HG03060 (cell line): ENCODE measurements around the gene KCNMA1.

ENCODE experiments used
- ATAC-seq: cut with Tn5 transposase; IDR thresholded peaks from one replicate; pipeline ENCODE4 v1.9.1; 2021; ENCODE audit warnings: low read depth, moderate number of reproducible peaks; ENCODE audit not compliant: unreplicated experiment

KCNMA1 gene

DNA sequence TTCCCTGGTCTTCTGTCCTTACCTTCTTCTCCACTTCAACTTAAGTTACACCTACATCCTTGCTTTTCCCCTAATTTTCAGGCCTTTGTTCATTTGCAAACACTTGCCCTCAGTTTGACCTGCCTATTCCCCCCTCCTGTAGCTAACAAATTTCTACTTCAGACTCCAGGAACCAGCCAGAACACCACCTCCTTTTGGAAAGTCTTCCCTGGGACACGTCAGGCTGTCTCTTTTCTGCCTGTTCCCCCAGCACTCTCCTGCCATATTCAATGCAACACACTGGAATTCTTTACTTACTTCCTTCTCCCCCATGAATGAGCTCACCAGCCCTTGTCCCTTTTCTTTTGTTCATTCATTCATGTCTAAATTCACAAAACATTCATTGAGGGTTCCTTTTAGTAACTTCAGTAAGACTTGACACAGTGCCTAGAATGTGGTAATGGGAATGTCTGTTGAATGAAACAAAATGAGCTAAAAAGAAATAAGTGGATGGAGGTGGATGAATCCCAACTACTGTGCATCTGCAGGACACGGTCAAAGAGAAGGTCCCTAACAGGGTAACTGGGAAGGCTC, 478.0 kb downstream of the KCNMA1 start:
- ATAC-seq, result no peak

DNA sequence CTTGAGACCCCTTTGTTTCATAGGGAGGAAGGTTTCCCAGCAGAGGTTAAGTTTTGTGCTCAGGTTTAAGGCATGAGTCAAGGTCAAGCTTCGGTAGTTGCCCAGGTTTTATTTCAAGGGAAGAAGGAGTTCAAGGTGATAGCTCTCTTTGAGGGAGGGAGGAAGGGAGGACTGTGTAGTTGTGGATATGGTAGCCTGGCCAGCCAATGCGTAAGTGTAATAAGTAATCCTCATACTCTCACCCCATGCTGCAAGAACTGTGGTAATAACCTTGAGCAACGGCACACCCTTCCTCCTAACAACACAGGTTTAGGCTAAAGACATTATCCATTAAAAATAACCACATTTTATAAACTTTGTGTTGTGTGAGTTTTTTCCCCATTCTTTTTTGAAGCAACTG, 478.9 kb downstream of the KCNMA1 start:
- ATAC-seq, result no peak

DNA sequence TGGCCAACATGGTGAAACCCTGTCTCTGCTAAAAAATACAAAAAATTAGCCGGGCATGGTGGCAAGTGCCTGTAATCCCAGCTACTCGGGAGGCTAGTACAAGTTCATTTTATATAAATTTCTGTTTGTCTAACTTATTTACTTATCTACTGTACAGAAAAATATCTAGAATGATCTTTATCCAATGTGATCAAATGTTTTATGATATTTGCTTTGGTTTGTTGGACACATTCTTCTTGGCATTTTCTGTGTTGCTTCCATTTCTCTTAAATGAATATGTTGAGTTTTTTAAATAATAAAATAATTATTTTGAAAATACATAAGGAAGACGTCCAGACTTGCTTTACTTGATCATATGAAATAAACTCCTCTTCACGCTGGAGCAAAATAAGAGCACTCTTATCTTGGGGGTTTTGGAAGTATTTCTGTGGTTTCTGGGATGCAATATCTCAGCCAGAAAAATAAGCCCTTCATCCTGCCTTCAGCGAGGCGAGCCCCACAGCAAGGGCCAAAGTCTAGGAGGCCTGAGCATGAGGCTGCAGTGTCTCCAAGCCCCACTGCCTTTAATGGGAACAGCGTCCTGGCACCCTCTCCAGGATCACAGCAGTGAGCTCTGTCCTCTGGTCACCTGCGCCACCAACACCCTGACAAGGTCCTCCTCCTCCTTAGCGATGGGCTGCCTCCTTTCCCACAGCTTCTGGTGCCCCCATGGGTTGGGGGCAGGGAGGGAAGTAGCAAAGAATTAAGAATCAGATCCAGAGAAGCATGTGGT, 480.2 kb downstream of the KCNMA1 start:
- ATAC-seq, result no peak

DNA sequence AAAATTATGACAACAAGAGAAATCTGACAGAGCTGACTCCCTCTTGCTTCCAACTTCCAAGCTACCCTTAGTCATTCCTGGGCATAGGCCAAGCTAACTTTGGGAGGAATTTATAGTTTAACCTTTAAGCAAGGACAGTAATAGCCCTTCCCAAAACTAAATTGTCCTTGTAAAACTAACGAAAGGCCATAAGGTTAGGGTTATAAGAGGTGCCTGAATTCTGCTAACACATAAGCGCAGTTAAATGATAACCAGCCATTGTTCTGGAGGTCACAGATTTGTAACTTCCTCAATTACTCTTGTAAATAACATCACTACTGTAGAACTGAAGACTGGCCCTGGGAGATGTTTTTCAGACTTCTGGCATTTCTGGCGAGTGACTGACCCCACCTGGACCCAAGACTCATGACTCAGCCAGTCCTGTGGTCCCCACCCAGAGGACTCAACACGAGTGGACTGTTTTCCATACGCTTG, 481.2 kb downstream of the KCNMA1 start:
- ATAC-seq, result no peak

DNA sequence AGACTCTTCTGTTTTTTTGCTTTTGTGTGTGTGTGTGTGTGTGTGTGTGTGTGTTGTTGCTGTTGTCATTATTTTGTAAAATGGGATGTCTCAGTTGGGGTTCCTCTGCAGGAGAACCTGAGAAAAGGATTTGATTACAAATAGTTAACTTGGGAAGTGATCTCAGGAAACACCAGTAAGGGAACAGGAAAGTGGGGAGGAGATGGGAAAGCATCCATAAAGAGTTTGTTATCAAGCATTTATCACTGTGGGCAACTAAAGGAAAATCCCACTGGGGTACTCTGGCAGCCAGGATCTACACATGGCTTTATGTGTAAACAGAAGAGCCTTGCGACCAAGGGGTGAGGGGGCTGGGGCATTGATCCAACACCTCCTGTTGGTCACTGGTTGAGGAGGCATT, 485.4 kb downstream of the KCNMA1 start:
- no peak for ATAC-seq

DNA sequence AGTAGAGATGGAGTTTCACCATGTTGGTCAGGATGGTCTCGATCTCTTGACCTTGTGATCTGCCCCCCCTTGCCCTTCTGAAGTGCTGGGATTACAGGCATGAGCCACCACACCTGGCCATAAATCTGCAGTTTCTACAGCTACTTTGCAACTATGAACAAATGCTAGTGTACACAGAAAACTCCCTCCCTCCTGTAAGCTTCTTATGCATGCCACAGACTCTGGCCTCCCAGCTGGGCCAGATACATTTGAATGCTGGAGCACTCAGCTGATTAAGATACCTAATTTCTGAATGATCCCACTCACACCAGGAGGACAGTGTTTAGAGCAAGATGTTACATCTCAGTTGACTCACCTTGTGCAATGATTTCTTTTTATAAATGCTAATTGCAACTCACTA, 486.2 kb downstream of the KCNMA1 start:
- no peak for ATAC-seq

DNA sequence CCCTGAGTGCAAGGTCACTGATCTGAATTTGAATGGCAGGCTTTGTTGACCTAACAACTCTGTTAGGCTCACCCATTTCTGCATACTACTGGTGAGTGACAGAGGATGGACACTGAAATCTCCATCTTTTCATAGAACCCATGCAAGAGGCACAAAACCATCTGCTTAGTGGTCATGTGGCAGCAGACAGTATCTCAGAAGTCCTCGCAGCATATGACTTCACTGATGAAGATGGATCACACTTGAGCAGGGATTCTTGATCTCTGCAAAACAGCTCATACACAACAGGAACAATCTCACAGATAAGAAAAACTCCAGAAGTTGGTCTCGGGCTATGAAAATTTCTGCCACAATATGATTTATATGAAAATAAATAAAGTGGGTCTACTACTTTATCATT, 487.9 kb downstream of the KCNMA1 start:
- ATAC-seq, result no peak

DNA sequence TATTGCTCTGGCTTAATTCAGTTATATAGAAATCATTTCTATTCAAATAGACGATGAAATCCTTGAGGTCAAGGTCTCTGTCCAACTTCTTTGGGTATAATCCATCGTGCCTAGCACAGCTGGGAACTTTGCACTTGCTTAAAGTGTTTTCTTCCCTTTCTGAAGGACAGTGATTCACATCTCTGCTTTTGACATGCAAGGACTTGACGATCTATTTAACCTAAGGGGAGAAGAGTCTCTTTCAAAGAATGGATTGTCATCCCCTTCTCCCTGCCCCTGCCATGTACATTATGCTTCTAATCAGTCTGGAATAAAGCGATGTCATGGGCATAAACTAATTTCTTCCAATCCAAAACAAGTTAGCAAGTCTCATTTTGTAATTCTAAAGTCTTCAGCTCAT, 488.6 kb downstream of the KCNMA1 start:
- ATAC-seq, result no peak

DNA sequence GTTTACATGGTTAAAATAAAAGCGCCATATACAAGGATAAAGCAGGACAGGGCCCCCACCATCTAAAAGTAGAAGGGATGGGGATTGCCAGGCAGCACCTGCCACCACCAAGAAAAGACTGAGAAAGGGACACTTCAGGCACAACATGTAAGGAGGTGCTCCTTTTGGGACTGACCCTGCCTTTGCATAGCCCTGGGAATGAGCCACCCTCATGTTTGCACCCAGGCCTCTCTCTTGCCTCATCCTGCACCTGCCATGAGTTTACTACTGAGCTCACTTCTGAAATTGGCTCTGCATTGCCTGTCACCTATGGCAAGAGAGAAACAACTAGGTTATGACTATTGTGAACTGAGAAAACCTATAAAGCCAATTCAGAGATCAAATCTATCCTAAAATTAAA, 489.7 kb downstream of the KCNMA1 start:
- ATAC-seq, result no peak

DNA sequence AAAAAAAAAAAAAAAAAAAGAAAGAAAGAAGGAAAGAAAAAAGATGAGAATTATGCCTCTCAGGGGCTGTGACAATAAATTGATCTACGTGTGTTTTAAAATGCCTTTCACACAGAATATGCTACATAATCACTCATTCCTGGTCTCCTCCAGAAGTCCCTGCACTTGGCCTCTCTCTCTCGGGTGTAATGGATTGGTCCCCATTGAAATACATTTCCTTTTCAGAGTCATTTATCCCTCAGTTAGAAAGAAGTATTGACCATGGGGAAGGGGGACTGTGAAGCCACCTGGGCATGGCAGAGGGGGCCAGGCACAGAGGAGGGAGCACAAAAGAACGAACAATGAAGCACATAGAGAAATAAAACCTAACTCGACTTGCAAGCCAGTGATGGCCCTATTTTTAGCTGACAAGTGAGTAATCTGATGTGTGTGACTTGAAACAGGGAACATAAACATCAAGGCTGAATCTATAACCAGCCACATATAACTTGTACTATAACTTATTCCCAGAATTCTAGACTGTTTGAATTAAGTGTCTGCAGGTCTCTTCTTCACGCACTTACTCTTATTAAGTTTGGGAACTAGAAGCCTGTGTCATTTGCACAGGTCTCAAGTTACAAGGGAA, 490.8 kb downstream of the KCNMA1 start:
- no peak for ATAC-seq

DNA sequence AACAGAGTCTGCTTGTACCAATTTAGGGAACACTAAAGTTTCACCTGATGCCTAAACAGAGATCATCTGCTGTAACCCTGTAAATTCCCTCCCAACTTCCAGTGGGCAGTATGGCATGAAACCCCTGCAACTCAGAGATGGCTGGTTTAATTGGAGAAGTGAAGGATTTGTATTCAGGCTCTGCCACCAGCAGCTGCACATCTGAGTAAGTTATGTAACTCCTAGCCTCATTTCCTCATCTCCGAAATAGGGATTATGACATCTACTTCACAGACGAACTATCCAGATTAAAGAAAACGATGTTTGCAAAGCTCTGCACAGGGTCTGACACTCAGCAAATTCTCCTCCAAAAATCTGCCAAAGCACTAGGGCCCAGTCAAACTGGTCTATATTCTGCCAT, 493.0 kb downstream of the KCNMA1 start:
- no peak for ATAC-seq

DNA sequence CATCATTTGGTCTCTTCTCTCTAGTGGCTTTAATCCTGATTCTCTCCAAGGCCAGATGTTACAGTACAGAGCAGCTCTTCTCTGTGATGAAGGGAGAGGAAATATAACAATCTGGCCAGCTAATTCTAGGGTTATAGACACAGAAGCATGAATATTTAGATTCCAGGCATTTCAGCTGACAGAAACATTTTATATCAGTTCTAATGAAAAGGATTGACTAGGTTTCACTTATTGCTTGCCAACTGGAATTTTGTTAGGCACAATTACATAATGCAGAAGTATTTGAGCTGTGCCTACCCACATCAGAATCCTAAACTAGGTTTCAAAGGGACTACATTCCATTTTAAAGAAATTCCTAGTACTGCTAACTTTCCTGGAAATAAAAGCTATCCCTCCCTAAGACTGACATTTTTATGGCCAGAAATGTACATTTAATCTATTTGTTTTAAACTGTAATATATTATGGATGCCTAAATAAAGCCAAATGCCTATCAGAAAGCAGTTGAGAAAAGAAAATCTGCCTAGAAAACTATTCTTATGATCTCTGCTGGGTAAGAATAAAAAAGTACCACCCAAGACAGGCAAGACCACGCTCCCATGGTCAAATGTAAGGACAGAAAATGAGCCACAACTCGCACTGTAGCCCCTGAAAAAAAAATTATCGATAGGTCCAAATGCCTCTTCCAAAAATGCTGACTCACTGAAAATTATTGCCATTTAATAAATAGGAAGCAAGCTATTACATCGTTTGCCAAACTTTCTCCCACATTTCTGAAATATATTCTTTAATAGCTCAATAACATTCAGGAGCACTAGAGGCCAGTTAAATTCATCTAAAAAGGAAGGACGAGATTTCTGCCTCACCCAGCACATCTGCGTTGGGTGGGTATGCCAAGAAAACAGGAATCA, 498.1 kb downstream of the KCNMA1 start:
- no peak for ATAC-seq

DNA sequence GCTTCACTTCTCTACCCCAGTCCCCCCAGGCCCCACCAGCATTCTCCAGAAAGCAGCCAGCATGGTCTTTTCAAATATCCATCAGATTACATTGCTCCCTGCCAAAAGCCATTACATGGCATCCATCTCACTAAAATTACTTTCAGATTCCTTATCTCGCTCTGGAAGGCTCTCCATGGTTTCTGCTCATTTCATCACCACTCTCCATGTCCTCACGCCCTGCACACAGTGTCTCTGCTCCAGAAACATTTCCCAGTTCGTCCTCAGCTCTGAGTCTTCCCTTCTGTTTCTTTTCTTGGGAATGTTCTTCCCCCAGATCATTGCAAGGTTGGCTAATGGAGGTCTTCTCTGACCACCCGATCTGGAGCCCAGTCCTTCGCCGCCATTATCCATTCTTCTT, 499.1 kb downstream of the KCNMA1 start:
- ATAC-seq, result no peak

DNA sequence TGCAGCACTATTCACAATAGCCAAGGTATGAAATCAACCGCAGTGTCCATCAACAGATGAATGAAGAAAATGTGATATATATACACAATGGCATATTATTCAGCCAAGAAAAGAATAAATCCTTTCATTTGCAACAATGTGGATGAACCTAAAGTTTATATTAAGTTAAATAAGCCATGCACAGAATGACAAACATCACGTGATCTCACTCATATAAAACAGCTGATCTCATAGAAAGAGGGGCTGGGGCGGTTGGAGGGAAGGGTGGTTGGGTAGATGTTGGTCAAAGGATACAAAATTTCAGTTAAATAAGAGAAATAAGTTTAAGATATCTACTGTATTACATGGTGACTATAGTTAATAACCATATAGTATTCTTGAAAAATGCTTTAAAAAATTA, 502.1 kb downstream of the KCNMA1 start:
- ATAC-seq, result no peak

DNA sequence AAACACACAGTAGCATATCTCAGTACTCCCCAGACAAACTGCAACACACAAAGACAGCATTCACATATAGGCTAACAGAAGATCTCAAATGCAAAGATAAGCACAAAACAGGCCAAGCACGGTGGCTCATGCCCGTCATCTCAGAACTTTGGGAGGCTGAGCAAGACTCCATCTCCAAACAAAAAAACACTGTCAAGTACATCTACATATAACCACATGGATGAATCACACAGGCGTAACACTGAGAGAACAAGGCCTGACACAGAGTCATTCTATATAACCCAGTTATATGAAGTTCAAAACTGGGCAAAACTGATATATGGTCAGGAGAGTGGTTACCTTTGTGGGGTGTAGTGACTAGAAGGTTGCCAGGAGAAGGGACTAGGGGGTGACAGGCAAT, 506.4 kb downstream of the KCNMA1 start:
- no peak for ATAC-seq

DNA sequence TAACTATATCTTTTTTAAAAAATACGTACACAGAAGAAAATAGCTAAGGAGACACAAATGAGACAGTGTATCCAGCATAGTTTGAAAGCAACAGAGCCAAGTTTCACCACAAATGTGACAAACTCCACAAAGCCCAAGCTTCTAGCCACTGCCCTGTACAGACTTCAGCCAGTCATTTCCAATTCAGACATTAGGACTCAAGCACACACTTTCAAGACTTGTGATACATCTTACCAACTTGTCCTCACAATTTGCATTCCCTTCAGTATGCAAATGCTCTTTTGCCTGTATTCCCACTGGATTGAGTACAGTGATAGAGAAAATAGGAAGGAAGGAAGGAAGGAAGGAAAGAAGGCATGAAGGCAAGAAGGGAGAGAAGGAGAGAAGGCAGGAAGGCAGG, 510.4 kb downstream of the KCNMA1 start:
- no peak for ATAC-seq

DNA sequence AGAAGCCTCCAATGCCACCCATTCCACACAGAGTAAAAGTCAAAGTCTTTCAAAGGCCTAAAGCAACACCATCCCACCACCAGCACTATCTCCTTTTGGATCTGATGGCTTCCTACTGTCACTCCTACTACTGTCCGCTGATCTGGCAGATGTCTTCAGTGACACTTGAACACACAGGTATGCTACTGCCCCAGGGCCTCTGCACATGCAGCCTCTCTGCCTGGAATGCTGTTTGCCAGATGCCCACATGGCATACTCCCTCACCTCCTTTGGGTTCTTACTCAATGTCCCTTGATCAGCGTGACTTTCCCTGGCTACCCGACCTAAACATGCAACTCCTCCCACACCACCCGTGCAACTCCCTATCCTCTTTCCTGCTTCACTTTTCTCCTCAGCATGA, 512.4 kb downstream of the KCNMA1 start:
- ATAC-seq, result no peak

DNA sequence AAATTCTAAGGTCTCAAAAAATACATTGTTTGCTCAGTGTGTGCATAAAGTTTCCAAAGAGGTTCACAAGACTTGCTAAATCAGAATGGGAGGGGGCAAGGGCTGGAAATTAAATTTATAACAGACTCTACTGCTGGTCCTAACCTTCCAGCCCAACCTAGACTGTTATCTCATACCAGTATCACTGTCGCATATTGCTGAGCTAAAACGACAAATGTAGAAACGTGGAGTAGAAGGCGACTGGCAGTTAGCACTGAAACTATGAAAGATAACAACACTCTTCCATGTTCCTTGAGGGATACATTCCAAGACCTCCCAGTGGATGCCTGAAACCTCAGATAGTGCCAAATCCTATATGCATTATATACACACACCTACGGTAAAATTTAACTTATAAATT, 514.3 kb downstream of the KCNMA1 start:
- no peak for ATAC-seq

DNA sequence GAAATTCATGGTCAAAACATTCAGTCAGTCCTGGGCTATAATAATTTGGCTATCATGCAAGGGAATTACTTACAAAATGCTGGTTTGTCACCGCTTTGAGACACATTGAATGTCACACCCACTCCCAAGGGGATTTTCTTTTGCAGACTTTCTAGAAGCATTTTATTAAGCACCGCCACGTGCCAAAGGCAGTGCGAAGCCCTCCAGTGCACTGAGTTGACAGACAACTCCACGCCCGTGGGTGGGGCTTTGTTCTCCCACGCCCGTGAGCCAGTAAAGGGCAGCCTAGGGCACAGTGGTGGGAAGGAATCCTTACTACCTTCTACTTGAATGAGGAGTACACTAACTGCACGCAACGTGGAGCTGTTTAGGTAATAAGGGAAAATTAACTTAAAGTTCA, 515.8 kb downstream of the KCNMA1 start:
- no peak for ATAC-seq

DNA sequence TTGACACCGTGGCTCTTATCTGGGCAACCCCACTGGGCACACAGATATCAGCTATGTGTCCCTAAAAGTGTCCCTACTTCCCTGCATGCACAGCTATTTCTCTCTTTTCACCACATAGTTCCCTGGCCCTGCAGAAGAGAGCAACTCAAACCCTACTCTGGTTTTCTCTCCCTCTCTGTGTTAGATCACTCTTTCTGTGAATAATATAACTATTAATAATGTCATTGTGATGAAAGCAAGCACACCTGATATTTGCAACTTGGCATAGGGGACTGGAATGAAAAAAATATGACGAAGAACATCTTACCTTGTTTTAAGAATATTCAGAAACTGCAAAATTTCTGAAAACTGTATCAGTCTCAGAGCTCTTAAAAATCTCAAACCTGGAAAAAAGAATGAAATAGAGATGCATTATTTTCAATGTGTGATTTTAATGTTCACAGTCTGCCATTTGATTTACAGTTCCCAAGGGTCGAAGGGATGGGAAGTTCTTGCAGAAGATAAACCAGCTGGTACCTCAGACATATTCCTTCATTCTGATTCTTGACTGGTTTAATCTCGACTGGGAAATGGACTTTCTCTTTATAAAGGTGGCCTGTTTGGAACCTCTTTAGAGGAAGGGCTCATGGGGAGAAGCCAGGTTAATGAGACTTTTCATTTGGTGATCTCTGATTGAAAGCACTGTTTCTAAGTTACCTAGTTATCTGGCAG, 516.8 kb downstream of the KCNMA1 start:
- no peak for ATAC-seq
